DND-41 (cell line): ENCODE results near the gene LPAR3.

Experiments used
- CTCF ChIP-seq: IDR thresholded peaks from 2 replicates; pipeline ENCODE4 v1.5.1; 2012; ENCODE audit warnings: borderline replicate concordance, low read length, moderate library complexity, mild to moderate bottlenecking; ENCODE audit not compliant: poor library complexity, severe bottlenecking; ENCODE audit errors: extremely low read depth
- EZH2 ChIP-seq: IDR thresholded peaks from 3 replicates; pipeline ENCODE4 v1.6.1; 2012; ENCODE audit warnings: borderline replicate concordance, low read depth, mild to moderate bottlenecking, moderate library complexity, low read length, inconsistent platforms; ENCODE audit not compliant: severe bottlenecking

GRCh38 chr1:84810343-84810742 is 82.7 kb downstream of the LPAR3 start:
- TF ChIP-seq CTCF (no peak), EZH2 (no peak)
